HUES6 (cell line): Measurements from ENCODE around the gene KIAA1755.

Source experiments
- H3K27ac ChIP-seq: 2 replicates; pipeline ENCODE4 v1.7.0; 2013; ENCODE audit warnings: low read depth, mild to moderate bottlenecking, low read length, inconsistent platforms
- H3K27me3 ChIP-seq: 2 replicates; pipeline ENCODE4 v1.6.1; 2013; ENCODE audit warnings: low read length; ENCODE audit not compliant: control insufficient read depth, insufficient read depth
- H3K36me3 ChIP-seq: 2 replicates; pipeline ENCODE4 v1.6.1; 2013; ENCODE audit warnings: low read length; ENCODE audit not compliant: control insufficient read depth, insufficient read depth
- H3K4me1 ChIP-seq: 2 replicates; pipeline ENCODE4 v1.6.1; 2013; ENCODE audit warnings: low read length; ENCODE audit not compliant: control insufficient read depth, insufficient read depth
- H3K4me3 ChIP-seq: 2 replicates; pipeline ENCODE4 v1.5.1; 2013; ENCODE audit warnings: low read depth, low read length
- H3K9ac ChIP-seq: one replicate; pipeline ENCODE4 v1.6.1; 2013; ENCODE audit warnings: mild to moderate bottlenecking, low read length
- H3K9me3 ChIP-seq: 2 replicates; pipeline ENCODE4 v1.6.1; 2013; ENCODE audit warnings: low read depth, low read length; ENCODE audit not compliant: control insufficient read depth, insufficient read depth

KIAA1755 gene

DNA sequence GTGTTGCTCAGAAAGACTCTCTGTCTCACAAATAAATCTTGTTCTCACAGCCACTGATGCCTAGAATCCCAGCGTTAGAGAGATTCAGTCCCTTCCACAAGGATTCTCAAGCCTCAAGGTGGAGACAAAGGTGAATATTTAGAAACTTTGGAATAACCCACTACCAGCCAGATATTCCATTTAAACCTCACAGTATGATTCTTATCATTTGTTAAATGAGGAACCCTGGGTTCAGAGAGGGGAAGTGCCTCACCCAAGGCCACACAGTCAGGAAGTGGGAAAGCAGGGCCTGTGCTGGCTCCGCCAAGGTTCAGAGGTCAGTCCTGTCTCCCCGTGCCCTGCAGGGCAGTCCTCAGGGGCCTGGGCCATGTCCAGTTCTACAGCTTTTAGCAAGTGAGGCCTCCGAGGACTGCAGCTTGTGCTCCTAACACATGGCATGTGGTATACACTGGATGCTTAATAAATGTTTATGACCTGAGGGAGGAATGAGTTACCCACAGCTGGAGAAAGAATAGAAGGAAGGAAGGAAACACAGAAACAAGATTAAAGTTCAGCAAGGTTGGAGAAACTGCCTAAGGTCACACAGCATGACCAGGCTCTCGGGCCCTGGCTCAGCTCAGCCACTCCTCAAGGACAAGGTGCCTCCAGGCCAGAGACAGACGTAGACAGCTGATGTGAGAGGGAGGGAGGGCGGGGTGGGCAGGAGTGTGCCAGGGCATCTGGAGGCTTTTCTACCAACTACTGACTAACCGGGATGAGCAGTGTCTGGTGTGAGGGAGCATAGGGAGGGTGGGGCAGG is 91.5 kb downstream of the KIAA1755 start:
- Histone ChIP-seq H3K27me3 (peaks cover 4% of the 10 kb centered on the region), H3K9ac (no peak overlapping the region), H3K4me1 (no peaks in the 10 kb centered on the region), H3K27ac (no peak overlapping the region), H3K36me3 (no peaks in the 10 kb centered on the region), H3K9me3 (no peaks in the 10 kb centered on the region), H3K4me3 (no peak overlapping the region)

DNA sequence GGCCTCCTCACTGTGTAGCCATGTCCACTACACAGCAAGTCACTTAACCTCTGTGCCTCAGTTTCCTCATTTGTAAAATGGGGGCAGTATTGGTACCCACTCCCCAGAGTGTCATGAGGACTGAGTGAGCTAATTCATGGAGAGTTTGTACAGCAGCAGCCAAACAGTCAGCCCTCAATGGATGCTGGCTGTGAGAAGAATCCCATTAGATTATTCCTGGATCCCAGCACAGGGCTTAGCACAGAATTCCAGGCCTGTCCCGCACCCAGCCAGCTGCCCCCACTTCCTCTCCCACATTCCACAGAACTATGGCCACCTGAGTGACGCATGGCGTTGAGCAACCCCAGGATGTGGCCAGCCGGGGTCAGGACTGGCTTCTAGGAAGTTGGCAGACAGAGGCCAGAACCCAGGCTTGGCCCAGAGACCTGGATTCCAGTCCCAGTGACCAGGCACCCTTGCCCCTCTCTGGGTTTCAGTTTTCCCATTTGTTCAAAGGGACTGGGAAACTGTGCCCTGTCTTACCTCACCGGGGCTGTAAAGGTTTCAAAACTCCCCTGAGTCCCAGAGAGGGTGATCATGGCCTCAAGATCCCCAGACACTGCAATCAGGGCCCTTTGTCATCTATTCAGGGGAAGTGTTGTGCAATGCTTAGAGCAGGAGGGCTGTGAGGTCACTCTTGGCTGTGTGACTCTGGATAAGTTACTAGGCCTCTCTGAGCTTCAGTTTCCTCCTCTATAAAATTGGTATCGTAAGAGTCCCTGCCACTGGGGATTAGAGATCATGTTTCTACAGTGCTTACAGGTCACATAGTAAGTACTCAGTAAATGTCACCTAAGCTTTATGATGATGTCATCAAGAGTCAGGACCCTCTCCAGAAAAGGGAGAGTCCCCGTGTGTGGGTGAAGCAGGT is 92.4 kb downstream of the KIAA1755 start:
- H3K36me3 ChIP-seq = no peaks in the 10 kb centered on the region
- H3K9me3 ChIP-seq = no peaks in the 10 kb centered on the region
- H3K4me3 ChIP-seq = no peak overlapping the region
- no peak overlapping the region for H3K27ac ChIP-seq
- no peak overlapping the region for H3K9ac ChIP-seq
- no peaks in the 10 kb centered on the region for H3K4me1 ChIP-seq
- peaks cover 4% of the 10 kb centered on the region for H3K27me3 ChIP-seq

GRCh38 chr20:38167328-38167850 is 93.1 kb downstream of the KIAA1755 start:
- H3K4me3 ChIP-seq = no peak overlapping the region
- H3K9ac ChIP-seq = no peak overlapping the region

GRCh38 chr20:38166703-38167233 is 93.8 kb downstream of the KIAA1755 start:
- Histone ChIP-seq H3K4me3 (no peak overlapping the region), H3K9ac (no peak overlapping the region), H3K36me3 (no peaks in the 10 kb centered on the region), H3K4me1 (no peaks in the 10 kb centered on the region), H3K27ac (no peak overlapping the region), H3K9me3 (no peaks in the 10 kb centered on the region), H3K27me3 (peaks cover 4% of the 10 kb centered on the region)

More at GRCh38 chr20:38167328-38167850, 93.1 kb downstream of the KIAA1755 start:
- no peaks in the 10 kb centered on the region for H3K9me3 ChIP-seq
- no peaks in the 10 kb centered on the region for H3K4me1 ChIP-seq
- no peaks in the 10 kb centered on the region for H3K36me3 ChIP-seq
- peaks cover 4% of the 10 kb centered on the region for H3K27me3 ChIP-seq
- H3K27ac ChIP-seq = no peak overlapping the region

DNA sequence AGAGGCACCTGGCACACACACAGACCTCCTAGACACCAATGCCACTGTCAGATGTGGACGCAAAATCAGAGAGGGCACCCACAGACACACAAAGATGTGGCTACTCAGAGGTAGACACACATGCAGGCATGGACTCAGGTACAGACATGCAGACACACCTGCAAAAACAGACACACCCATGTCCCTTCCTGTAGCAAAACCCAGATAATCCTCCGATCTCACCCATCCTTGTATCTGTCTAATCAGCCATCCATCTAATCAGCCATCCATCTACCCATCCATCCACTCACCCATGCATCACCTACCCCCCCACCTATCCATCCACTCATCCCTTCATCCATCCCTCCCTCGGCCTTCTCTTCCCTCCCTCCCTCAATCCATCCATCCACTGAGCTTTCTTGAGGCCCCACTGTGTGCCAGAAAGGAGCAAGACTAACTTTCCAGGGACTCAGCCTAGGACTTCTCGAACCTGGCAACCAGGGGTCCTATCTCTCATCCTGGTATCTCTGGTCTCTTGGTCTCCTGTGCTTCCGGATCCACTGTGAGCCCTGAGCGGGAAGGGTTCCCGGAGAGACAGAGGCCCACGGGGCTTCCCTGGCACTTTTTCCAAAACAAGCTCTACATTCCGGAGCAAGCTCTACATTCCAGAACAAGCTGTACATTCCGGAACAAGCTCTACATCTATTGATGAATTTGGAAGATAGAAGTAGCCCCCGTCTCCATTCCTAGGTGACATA is 94.4 kb downstream of the KIAA1755 start:
- no peak overlapping the region for H3K9ac ChIP-seq
- H3K4me1 ChIP-seq = no peaks in the 10 kb centered on the region
- peaks cover 4% of the 10 kb centered on the region for H3K27me3 ChIP-seq
- no peak overlapping the region for H3K27ac ChIP-seq
- H3K4me3 ChIP-seq = no peak overlapping the region
- H3K9me3 ChIP-seq = no peaks in the 10 kb centered on the region
- no peaks in the 10 kb centered on the region for H3K36me3 ChIP-seq

DNA sequence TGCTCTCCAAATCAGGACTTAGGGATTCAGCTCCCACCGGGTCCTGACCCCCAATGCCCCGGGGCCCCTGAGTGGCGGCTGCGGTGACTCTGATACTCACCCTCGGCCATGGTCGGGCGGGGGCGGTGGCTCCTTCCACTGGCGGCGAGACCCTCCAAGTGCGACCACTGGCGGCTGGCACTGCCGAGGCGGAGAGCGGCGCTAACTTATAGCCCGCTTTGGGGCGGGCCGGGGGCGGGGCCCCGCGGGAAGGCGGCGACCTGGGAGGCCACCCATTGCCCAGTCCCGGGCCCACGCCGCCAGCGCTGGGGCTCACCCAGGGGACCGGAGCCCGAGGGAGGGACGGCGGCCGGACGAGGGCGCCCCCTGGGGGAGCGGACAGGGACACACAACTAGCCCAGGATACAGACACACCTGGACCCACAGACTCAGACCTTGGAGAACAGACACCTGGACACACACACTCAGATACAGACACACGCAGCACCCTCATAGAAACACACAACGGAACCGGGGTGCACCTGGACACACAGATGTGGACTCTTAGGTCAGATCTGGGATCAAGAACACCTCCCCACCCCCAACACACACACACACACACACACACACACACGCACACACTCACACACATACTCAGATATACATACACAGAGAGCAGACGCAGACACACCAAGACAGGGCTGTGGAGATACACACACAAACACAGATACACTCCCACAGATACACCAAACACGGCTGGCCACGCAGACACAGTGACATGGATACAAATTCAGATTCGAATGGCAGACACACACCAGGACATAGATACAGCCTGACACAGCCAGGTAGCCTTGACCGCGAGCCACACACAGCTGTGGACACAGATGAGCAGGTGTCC is 95.2 kb downstream of the KIAA1755 start, which contains the start of gene TGM2:
Gene TGM2, minus strand, starts transcription at position 182 of the 877 bp plus-strand sequence. Its CDS starts 72 bp downstream, at position 110.
- Histone ChIP-seq H3K27me3 (peaks cover 4% of the 10 kb centered on the region), H3K36me3 (no peaks in the 10 kb centered on the region), H3K4me3 (peak within 1 kb of the TSS; percentile 42), H3K9me3 (no peaks in the 10 kb centered on the region), H3K4me1 (no peaks in the 10 kb centered on the region), H3K27ac (no peak within 1 kb of the TSS), H3K9ac (no peak within 1 kb of the TSS)

DNA sequence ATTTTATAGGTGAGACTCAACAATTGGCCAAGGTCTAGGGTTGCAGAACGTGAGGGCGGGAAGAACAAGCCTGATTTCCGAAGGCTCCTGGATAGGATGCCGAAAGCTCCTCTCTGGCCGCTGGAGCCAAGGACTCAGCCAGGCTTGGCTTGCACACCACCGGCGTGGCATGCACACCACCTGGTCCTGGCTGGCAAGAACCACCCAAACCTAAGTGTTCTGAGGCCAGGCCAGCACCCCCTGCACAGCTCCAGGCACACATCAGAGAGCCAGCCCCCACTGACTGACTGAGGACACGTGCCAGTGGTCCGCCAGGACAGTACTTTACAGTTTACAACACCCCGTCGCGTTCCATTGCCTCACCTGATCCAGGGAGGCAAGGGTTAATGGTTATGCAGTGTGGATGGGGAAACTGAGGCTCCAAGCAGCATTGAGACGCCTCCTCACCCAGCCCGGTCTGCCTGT is 95.9 kb downstream of the KIAA1755 start:
- Histone ChIP-seq H3K9me3 (no peaks in the 10 kb centered on the region), H3K4me3 (peak overlapping the region; percentile 42), H3K27me3 (peaks cover 4% of the 10 kb centered on the region), H3K4me1 (no peaks in the 10 kb centered on the region), H3K27ac (no peak overlapping the region), H3K9ac (no peak overlapping the region), H3K36me3 (no peaks in the 10 kb centered on the region)

DNA sequence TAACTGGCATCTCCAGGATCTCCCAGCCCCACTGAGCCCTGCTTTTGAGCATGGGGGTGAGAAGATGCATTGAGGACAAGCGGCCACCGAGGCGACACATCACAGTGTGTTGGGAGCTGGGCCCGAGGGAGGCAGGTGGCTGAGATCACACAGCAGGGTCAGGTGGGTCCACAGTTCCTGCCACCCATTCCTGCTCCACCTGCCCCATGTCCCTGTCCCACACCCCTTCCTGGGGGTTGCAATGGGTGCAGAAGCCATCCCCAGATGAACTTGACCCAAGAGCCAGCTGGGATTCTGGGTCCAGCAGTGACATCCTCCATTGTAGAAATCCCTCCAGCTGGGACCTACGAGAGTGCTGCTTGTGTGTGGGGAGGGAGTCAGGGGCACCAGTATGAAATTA is 96.5 kb downstream of the KIAA1755 start:
- Histone ChIP-seq H3K9ac (no peak overlapping the region), H3K4me3 (no peak overlapping the region), H3K9me3 (no peaks in the 10 kb centered on the region), H3K36me3 (no peaks in the 10 kb centered on the region), H3K4me1 (no peaks in the 10 kb centered on the region; the same call in 1 of the 2 replicates), H3K27ac (no peak overlapping the region), H3K27me3 (peaks cover 4% of the 10 kb centered on the region)

GRCh38 chr20:38162878-38163875 is 97.4 kb downstream of the KIAA1755 start:
- no peak overlapping the region for H3K4me3 ChIP-seq

More at GRCh38 chr20:38162878-38163875, 97.4 kb downstream of the KIAA1755 start:
- H3K4me1 ChIP-seq = peaks cover 7% of the 10 kb centered on the region; the same call in 1 of the 2 replicates
- H3K27ac ChIP-seq = no peak overlapping the region
- H3K27me3 ChIP-seq = peaks cover 4% of the 10 kb centered on the region
- H3K9ac ChIP-seq = no peak overlapping the region
- H3K9me3 ChIP-seq = no peaks in the 10 kb centered on the region
- no peaks in the 10 kb centered on the region for H3K36me3 ChIP-seq
